HL-60 (cell line): Measurements from ENCODE around the gene ALDH4A1.

Experiments used
- DNase-seq, 2 experiments: peaks; one replicate each; pipeline ENCODE4 v3.0.0-alpha.2; 2010 to 2020; ENCODE audit warnings: low read depth in 1 of 2, low spot score in 1 of 2
- H3K27ac ChIP-seq: fragments of 250-450 bp; sonication (Bioruptor Pico); replicated peaks from 2 replicates; pipeline ENCODE4 v1.5.1; 2020; ENCODE audit warnings: mild to moderate bottlenecking, moderate library complexity
- H3K27me3 ChIP-seq: fragments of 250-450 bp; sonication (Bioruptor Pico); 2 replicates; pipeline ENCODE4 v1.5.1; 2021; ENCODE audit warnings: mild to moderate bottlenecking, moderate library complexity; ENCODE audit not compliant: insufficient read depth, poor library complexity, severe bottlenecking
- H3K4me3 ChIP-seq: replicated peaks from 2 replicates; pipeline ENCODE4 v1.5.1; 2011; ENCODE audit warnings: mild to moderate bottlenecking, control low read depth, low read length; ENCODE audit not compliant: insufficient read depth
- GABPA ChIP-seq: IDR thresholded peaks from 2 replicates; pipeline ENCODE4 v1.6.1; 2012; ENCODE audit warnings: low read depth
- POLR2AphosphoS5 ChIP-seq: IDR thresholded peaks from 2 replicates; pipeline ENCODE4 v1.6.1; 2012; ENCODE audit warnings: low read depth
- SPI1 ChIP-seq: IDR thresholded peaks from 2 replicates; pipeline ENCODE4 v1.6.1; 2012; ENCODE audit warnings: low read depth, mild to moderate bottlenecking, borderline replicate concordance
- TF ChIP-seq, protein P1 (sequence below): IDR thresholded peaks from one replicate; pipeline ENCODE4 v1.5.1; 2011; ENCODE audit warnings: low read length, control low read depth, inconsistent platforms; ENCODE audit not compliant: insufficient read depth
- TF ChIP-seq, protein P2 (sequence below): IDR thresholded peaks from 2 replicates; pipeline ENCODE4 v1.6.1; 2012; ENCODE audit warnings: low read depth; ENCODE audit not compliant: insufficient replicate concordance

ALDH4A1 gene

DNA sequence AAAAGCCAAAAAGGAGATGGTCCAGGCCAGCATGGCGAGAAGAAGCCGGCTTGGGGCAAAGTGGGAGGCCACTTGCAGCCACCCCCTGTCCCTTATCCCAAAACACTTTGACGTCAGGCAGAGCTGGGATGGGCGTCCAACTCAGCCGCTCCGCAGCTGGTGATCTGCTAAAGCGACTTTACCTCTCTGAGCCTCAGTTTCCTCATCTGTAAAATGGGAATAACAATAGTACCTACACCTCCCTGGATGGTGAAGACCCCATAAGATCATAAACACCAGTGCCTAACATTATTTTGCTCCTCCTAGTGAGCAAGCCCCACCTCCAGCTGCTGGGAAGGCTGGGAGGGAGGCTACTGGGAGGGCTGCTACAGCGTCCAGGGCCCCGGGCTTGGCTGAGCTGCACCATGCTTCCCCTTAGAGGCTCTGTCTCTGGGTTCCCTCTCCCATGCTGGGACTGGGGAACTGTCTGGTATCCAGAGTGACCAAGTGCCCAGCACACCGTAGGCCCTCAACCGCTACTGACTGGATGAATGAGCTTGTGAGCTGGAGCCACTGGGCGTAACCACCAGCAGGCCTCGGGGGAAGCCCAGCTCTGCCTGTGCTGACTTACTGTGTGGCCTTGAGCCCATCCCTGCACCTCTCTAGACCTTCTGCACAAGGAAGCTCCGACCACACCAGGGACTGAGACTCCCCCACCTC is 35.8 kb upstream of the ALDH4A1 start:
- Histone ChIP-seq H3K27me3 (no peaks in the 10 kb centered on the region), H3K4me3 (no peak overlapping the region), H3K27ac (no peak overlapping the region)
- DNase-seq = no peak
- no peak for TF ChIP-seq POLR2AphosphoS5
- no peak for TF ChIP-seq SPI1
- no peak for TF ChIP-seq GABPA
- TF ChIP-seq, protein P1, sequence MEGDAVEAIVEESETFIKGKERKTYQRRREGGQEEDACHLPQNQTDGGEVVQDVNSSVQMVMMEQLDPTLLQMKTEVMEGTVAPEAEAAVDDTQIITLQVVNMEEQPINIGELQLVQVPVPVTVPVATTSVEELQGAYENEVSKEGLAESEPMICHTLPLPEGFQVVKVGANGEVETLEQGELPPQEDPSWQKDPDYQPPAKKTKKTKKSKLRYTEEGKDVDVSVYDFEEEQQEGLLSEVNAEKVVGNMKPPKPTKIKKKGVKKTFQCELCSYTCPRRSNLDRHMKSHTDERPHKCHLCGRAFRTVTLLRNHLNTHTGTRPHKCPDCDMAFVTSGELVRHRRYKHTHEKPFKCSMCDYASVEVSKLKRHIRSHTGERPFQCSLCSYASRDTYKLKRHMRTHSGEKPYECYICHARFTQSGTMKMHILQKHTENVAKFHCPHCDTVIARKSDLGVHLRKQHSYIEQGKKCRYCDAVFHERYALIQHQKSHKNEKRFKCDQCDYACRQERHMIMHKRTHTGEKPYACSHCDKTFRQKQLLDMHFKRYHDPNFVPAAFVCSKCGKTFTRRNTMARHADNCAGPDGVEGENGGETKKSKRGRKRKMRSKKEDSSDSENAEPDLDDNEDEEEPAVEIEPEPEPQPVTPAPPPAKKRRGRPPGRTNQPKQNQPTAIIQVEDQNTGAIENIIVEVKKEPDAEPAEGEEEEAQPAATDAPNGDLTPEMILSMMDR = no peak
- TF ChIP-seq, protein P2, sequence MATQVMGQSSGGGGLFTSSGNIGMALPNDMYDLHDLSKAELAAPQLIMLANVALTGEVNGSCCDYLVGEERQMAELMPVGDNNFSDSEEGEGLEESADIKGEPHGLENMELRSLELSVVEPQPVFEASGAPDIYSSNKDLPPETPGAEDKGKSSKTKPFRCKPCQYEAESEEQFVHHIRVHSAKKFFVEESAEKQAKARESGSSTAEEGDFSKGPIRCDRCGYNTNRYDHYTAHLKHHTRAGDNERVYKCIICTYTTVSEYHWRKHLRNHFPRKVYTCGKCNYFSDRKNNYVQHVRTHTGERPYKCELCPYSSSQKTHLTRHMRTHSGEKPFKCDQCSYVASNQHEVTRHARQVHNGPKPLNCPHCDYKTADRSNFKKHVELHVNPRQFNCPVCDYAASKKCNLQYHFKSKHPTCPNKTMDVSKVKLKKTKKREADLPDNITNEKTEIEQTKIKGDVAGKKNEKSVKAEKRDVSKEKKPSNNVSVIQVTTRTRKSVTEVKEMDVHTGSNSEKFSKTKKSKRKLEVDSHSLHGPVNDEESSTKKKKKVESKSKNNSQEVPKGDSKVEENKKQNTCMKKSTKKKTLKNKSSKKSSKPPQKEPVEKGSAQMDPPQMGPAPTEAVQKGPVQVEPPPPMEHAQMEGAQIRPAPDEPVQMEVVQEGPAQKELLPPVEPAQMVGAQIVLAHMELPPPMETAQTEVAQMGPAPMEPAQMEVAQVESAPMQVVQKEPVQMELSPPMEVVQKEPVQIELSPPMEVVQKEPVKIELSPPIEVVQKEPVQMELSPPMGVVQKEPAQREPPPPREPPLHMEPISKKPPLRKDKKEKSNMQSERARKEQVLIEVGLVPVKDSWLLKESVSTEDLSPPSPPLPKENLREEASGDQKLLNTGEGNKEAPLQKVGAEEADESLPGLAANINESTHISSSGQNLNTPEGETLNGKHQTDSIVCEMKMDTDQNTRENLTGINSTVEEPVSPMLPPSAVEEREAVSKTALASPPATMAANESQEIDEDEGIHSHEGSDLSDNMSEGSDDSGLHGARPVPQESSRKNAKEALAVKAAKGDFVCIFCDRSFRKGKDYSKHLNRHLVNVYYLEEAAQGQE = no peak

DNA sequence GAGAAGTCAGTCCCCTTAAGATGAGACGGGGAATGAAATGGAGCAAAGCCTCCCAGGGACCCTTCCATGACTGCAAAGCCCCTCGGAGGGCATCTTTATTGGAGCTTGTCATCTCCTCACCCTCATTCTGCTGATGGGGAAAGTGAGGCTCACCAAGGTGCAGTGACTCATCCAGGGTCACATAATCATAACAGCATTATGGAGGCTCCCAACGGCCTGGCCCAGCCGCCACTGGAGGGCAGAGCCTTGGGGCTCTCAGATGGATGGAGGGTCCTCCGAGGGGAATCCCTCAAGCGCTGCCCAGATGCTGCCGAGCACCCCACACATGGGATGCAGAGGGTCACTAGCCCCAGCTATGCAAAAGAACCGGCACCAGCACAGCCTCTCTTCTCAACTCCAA is 35.2 kb upstream of the ALDH4A1 start:
- Histone ChIP-seq H3K27me3 (no peaks in the 10 kb centered on the region), H3K4me3 (no peak overlapping the region), H3K27ac (no peak overlapping the region)
- no peak for DNase-seq
- no peak for TF ChIP-seq POLR2AphosphoS5

DNA sequence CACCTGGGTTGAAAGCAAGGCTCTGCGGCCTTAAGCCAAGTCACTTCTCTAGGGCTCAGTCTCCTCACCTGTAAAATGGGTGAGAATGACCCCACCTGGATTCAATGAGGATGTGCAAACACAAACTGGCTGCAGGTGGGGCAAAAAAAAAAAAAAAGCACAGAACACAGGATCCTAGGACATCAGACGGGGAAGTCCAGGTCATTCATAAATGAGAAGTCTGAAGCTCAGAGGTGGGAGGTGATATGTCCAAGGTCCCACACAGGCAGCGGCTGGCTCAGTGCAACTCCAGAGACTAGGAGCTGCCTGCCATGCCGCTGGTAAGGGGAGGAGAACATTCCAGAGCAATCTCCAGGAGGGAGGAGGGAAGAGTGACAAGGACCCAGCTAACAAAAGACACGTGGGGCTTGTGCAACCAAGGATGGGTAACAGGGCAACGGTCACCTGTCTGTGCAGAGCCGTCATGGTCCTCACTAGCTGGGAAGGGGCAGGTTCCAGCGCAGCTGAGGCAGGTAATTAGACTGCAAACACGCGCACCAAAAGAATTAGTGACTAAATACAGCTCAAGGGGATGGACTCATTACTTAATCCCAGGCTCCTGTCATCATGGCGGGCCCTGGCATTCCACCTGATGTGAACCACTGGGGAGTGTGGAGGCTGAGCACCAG is 34.6 kb upstream of the ALDH4A1 start:
- no peak for DNase-seq
- no peak overlapping the region for H3K4me3 ChIP-seq
- H3K27ac ChIP-seq = no peak overlapping the region
- TF ChIP-seq, protein P1 = no peak
- no peak for TF ChIP-seq SPI1
- TF ChIP-seq, protein P2 = no peak
- no peak for TF ChIP-seq POLR2AphosphoS5
- no peak for TF ChIP-seq GABPA
- no peaks in the 10 kb centered on the region for H3K27me3 ChIP-seq

DNA sequence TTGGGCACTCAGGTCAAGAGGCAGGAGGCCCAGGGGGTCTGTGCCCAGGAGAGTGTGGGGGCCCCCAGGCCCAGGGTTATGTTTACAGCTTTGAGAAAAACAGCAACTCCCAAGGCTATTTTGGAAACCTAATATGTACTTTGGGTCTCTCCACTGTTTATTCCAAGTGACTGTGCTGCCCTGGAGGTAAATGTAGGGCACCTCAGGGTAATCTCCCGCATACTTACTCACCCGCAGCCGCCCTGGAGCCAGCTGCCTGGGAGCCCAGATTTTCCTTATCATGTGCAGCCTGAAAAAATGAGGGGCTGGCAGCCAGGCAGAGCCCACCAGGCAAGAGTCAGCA is 34.1 kb upstream of the ALDH4A1 start:
- DNase-seq = no peak
- Histone ChIP-seq H3K27me3 (no peaks in the 10 kb centered on the region), H3K27ac (no peak overlapping the region), H3K4me3 (no peak overlapping the region)
- TF ChIP-seq, protein P1 = no peak
- TF ChIP-seq SPI1 = no peak
- no peak for TF ChIP-seq POLR2AphosphoS5
- TF ChIP-seq GABPA = no peak
- TF ChIP-seq, protein P2 = no peak
